ENCODE data around the gene PRPF8.

GRCh38 chr17:1651559-1651844, 33.2 kb downstream of the PRPF8 start:
- no peak for TF ChIP-seq CTCF (IDR thresholded peaks at IDR 0.05)
- TF ChIP-seq POLR2AphosphoS5 (IDR thresholded peaks at IDR 0.05): no peak
- no peak for TF ChIP-seq POLR2A (IDR thresholded peaks at IDR 0.05)
